B cell (primary cell): ENCODE results near the gene FOXN1. TPM values are rescaled to one million over a fixed set of nuclear protein-coding genes. Genes with fewer than 3 reads are reported as not detected.

ENCODE experiments used
- ATAC-seq: fragments of 200-7000 bp; cut with Tn5 transposase; one replicate; pipeline ENCODE4 v1.10.0; 2021; ENCODE audit warnings: low read depth, mild to moderate bottlenecking, moderate number of reproducible peaks, moderate library complexity
- CTCF ChIA-PET: fragments of 350-600 bp; sonication (Branson Sonifier 250); formaldehyde crosslinking; loops from one replicate; lab custom pipeline; 2021; ENCODE audit warnings: antibody characterized with exemption, inconsistent platforms; lab: Charles Lee
- POLR2A ChIA-PET: fragments of 350-600 bp; sonication (Branson Sonifier 250); formaldehyde crosslinking; loops from one replicate; lab custom pipeline; 2021; ENCODE audit warnings: antibody characterized with exemption; lab: Charles Lee
- DNase-seq: peaks from one replicate; pipeline ENCODE4 v3.0.0; 2013
- H2AFZ ChIP-seq: 2 replicates; pipeline ENCODE4 v1.6.1; 2012; ENCODE audit warnings: mild to moderate bottlenecking, low read depth, low read length; ENCODE audit not compliant: insufficient read depth, poor library complexity, severe bottlenecking
- H3K27ac ChIP-seq, 2 donors: 1 replicate in 1 of 2; 2 replicates in 1 of 2; pipeline ENCODE4 v1.5.1; 2012 to 2013; ENCODE audit warnings: low read length in 2 of 2, mild to moderate bottlenecking in 2 of 2, moderate library complexity in 1 of 2
- H3K27me3 ChIP-seq, 4 experiments: fragments of 200-600 bp in 1 of 4; sonication (generic) in 1 of 4; replicated peaks in 1 of 4; 1 replicate in 2 of 4; 2 replicates in 2 of 4; pipeline versions ENCODE4 v1.6.1 to v1.7.0; 2013 to 2016; ENCODE audit warnings: low read length in 3 of 4, mild to moderate bottlenecking in 2 of 4, mixed read lengths in 1 of 4, moderate library complexity in 1 of 4; ENCODE audit not compliant: insufficient read depth in 4 of 4, control insufficient read depth in 3 of 4; ENCODE audit errors: control extremely low read depth in 1 of 4
- H3K36me3 ChIP-seq, 2 experiments: replicated peaks in 1 of 2; 1 replicate in 1 of 2; 2 replicates in 1 of 2; pipeline versions ENCODE4 v1.6.1 to v1.7.1; 2013; ENCODE audit warnings: low read length in 1 of 2; ENCODE audit not compliant: insufficient read depth in 2 of 2, control insufficient read depth in 1 of 2; ENCODE audit errors: control extremely low read depth in 1 of 2, extremely low read depth in 1 of 2
- H3K4me1 ChIP-seq, 2 donors: fragments of 200-600 bp in 1 of 2; sonication (generic) in 1 of 2; 1 replicate in 1 of 2; 2 replicates in 1 of 2; pipeline versions ENCODE4 v1.5.1 to v1.6.1; 2013 to 2017; ENCODE audit warnings: low read length in 2 of 2; ENCODE audit not compliant: control insufficient read depth in 2 of 2, insufficient read depth in 2 of 2
- H3K4me2 ChIP-seq: replicated peaks from 2 replicates; pipeline ENCODE3; 2012; ENCODE audit warnings: mild to moderate bottlenecking, low read depth, low read length; ENCODE audit not compliant: poor library complexity, severe bottlenecking
- H3K4me3 ChIP-seq, 5 experiments: fragments of 200-600 bp in 1 of 5; sonication (generic) in 1 of 5; 1 replicate in 3 of 5; 2 replicates in 2 of 5; pipeline versions ENCODE4 v1.5.1 to v1.7.0; 2011 to 2016; ENCODE audit warnings: low read length in 4 of 5, mild to moderate bottlenecking in 4 of 5, low read depth in 2 of 5, control low read depth in 1 of 5, moderate library complexity in 1 of 5; ENCODE audit not compliant: insufficient read depth in 1 of 5; ENCODE audit errors: control extremely low read depth in 1 of 5, extremely low read depth in 1 of 5
- H3K79me2 ChIP-seq: fragments of 200-600 bp; sonication (generic); one replicate; pipeline ENCODE4 v1.6.0; 2016; ENCODE audit warnings: low read length; ENCODE audit not compliant: control insufficient read depth, insufficient read depth
- H3K9ac ChIP-seq: fragments of 200-600 bp; sonication (generic); 2 replicates; pipeline ENCODE4 v1.6.1; 2017; ENCODE audit warnings: mild to moderate bottlenecking, low read length, moderate library complexity
- H3K9me3 ChIP-seq, 3 donors: one replicate each; pipeline versions ENCODE4 v1.6.1 to v1.7.1; 2013; ENCODE audit warnings: low read length in 2 of 3; ENCODE audit not compliant: control insufficient read depth in 2 of 3, insufficient read depth in 1 of 3; ENCODE audit errors: control extremely low read depth in 1 of 3
- H4K20me1 ChIP-seq: 2 replicates; pipeline ENCODE4 v1.6.0; 2012; ENCODE audit warnings: mild to moderate bottlenecking, low read length; ENCODE audit not compliant: insufficient read depth, control insufficient read depth, poor library complexity, severe bottlenecking
- H3K27ac Mint-ChIP-seq: one replicate; pipeline ENCODE4 v1.8.0; 2021; ENCODE audit warnings: mixed read lengths
- H3K27me3 Mint-ChIP-seq: one replicate; pipeline ENCODE4 v1.8.0; 2021; ENCODE audit warnings: mixed read lengths
- H3K4me1 Mint-ChIP-seq: one replicate; pipeline ENCODE4 v1.8.0; 2021; ENCODE audit warnings: mixed read lengths
- H3K4me3 Mint-ChIP-seq: one replicate; pipeline ENCODE4 v1.8.0; 2021; ENCODE audit warnings: mixed read lengths
- H3K9me3 Mint-ChIP-seq: one replicate; pipeline ENCODE4 v1.8.0; 2022; ENCODE audit warnings: mixed read lengths; ENCODE audit not compliant: insufficient read depth
- EZH2 ChIP-seq: IDR thresholded peaks from 2 replicates; pipeline ENCODE4 v1.6.1; 2012; ENCODE audit warnings: borderline replicate concordance, low read depth, mild to moderate bottlenecking, moderate library complexity, low read length; ENCODE audit not compliant: insufficient read depth, poor library complexity, severe bottlenecking
- WGBS: methylation state at CpG from one replicate; pipeline ENCODE4 v1.1.5; 2013; ENCODE audit warnings: missing lambda C conversion rate; ENCODE audit not compliant: insufficient coverage; 5-methylcytosine and 5-hydroxymethylcytosine counted together
- intact Hi-C: fragments of 100-400 bp; cut with micrococcal nuclease; formaldehyde crosslinking; loops from one replicate; pipeline ENCODE4 v1.10.0; 2022
- polyA plus RNA-seq: library from polyadenylated mRNA; depleted of rRNA; stranded (reverse); fragments of >200 nt; gene quantifications from 2 replicates; pipeline ENCODE4 v1.2.3, GENCODE V29; 2012
- total RNA-seq, 2 donors: library from RNA; stranded (reverse); fragments of 120-200 nt in 1 of 2; gene quantifications; 1 replicate in 1 of 2; 2 replicates in 1 of 2; pipeline versions ENCODE4 v1.2.3 to v1.2.4, GENCODE V29; 2013 to 2022
- TF ChIP-seq, protein P1 (sequence below): fragments of 200-600 bp; IDR thresholded peaks from one replicate; pipeline ENCODE4 v1.8.0; 2022; ENCODE audit warnings: antibody characterized with exemption, mild to moderate bottlenecking

Gene FOXN1
- total and polyA plus RNA-seq, 2 donors (not counting 1 experiment from before 2014, with no cell fraction given) = not detected

DNA sequence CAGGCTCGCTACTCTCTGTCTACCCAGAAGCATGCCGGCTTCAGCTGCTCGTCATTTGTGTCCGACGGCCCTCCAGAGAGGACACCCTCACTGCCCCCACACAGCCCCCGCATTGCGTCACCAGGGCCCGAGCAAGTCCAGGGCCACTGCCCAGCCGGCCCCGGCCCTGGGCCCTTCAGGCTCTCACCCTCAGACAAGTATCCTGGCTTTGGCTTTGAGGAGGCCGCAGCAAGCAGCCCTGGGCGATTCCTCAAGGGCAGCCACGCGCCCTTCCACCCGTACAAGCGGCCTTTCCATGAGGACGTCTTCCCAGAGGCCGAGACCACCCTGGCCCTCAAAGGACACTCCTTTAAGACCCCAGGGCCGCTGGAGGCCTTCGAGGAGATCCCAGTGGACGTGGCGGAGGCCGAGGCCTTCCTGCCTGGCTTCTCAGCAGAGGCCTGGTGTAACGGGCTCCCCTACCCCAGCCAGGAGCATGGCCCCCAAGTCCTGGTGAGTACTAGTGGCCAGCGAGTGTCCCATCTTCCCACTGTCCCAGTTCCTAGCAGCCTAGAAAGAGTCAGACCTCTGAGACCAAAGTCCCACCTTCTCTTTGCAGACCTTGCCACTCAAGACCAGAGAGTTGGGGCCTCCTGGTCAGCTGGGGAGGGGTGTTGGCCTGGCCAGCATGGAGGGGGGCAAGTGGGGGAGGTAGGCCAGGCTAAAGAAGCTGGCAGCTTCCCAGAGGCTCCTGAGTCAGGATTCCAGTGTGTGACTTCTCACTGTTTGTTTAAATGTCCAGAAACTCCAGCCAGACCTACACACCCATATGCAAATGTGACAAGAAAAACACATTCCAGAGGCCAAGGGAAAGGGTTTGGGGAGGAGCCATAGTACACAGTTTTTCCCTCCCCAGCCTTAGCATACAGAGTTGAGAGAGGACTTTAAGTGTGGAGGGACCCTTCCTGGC, 18.6 kb downstream of the FOXN1 start:
- H3K79me2 ChIP-seq = no peaks in the 10 kb centered on the region
- ATAC-seq (no peak), DNase-seq (no peak)
- H3K36me3 ChIP-seq = no peaks in the 10 kb centered on the region
- H2AFZ ChIP-seq = no peak overlapping the region
- WGBS = 93% methylated on average over 25 of the region's 25 CpGs
- H3K27ac ChIP-seq = no peak overlapping the region
- no peak overlapping the region for H3K4me2 ChIP-seq
- H3K4me1 Mint-ChIP-seq = no peaks in the 10 kb centered on the region
- ChIA-PET CTCF (no interaction called here), POLR2A (no interaction called here)
- H3K9ac ChIP-seq = no peak overlapping the region
- H3K4me3 ChIP-seq = no peak overlapping the region
- H3K27me3 Mint-ChIP-seq = no peaks in the 10 kb centered on the region
- H3K27ac Mint-ChIP-seq = no peak overlapping the region
- no peak for TF ChIP-seq EZH2
- TF ChIP-seq, protein P1, sequence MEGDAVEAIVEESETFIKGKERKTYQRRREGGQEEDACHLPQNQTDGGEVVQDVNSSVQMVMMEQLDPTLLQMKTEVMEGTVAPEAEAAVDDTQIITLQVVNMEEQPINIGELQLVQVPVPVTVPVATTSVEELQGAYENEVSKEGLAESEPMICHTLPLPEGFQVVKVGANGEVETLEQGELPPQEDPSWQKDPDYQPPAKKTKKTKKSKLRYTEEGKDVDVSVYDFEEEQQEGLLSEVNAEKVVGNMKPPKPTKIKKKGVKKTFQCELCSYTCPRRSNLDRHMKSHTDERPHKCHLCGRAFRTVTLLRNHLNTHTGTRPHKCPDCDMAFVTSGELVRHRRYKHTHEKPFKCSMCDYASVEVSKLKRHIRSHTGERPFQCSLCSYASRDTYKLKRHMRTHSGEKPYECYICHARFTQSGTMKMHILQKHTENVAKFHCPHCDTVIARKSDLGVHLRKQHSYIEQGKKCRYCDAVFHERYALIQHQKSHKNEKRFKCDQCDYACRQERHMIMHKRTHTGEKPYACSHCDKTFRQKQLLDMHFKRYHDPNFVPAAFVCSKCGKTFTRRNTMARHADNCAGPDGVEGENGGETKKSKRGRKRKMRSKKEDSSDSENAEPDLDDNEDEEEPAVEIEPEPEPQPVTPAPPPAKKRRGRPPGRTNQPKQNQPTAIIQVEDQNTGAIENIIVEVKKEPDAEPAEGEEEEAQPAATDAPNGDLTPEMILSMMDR = no peak
- H3K9me3 ChIP-seq = no peaks in the 10 kb centered on the region
- no peaks in the 10 kb centered on the region for H4K20me1 ChIP-seq
- no peak overlapping the region for H3K4me3 Mint-ChIP-seq
- H3K9me3 Mint-ChIP-seq = no peaks in the 10 kb centered on the region
- no peaks in the 10 kb centered on the region for H3K27me3 ChIP-seq
- no peaks in the 10 kb centered on the region for H3K4me1 ChIP-seq
- intact Hi-C loops = no loop called here

DNA sequence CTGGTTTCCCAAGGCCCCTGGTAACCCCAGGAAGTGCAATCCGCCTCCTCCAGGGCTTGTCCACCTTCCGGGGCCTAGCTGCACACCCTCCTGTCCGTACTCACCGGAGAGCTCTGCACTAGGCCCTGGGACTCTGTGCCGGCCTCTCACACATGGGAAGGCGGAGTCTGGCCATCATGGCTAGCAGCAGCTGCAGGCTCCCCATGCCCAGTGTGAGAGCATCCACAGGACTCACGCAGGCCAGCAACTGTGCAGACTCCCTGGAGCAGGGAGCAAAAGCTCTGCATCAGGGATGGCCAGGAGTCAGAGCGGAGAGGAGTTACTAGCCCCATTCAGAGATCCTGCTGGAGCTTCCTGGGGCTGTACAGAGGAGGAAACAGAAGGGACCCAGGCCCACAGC, 20.2 kb downstream of the FOXN1 start:
- H3K4me3 ChIP-seq = no peak overlapping the region
- no peaks in the 10 kb centered on the region for H4K20me1 ChIP-seq
- H3K9me3 ChIP-seq = no peaks in the 10 kb centered on the region
- WGBS = 86% methylated on average over 8 of the region's 8 CpGs
- Mint-ChIP-seq H3K4me3 (no peak overlapping the region), H3K4me1 (no peaks in the 10 kb centered on the region), H3K27ac (no peak overlapping the region), H3K27me3 (peaks cover 3% of the 10 kb centered on the region), H3K9me3 (no peaks in the 10 kb centered on the region)
- no peaks in the 10 kb centered on the region for H3K79me2 ChIP-seq
- peaks cover 0 to 1% (median 0%) of the 10 kb centered on the region in 4 experiments for H3K27me3 ChIP-seq
- CTCF ChIA-PET = interaction anchor here (0.6 to 0.7 kb wide), 2 partner anchors 17 to 40 kb away, joined by 4 to 7 read pairs; no protein-coding TSS in a partner anchor
- ATAC-seq (no peak), DNase-seq (no peak)
- intact Hi-C loops = no loop called here
- no peak overlapping the region for H3K9ac ChIP-seq
- TF ChIP-seq, protein P1 = no peak
- no peak for TF ChIP-seq EZH2
- no peak overlapping the region for H3K4me2 ChIP-seq
- POLR2A ChIA-PET = no interaction called here
- no peaks in the 10 kb centered on the region for H3K4me1 ChIP-seq
- H2AFZ ChIP-seq = no peak overlapping the region
- no peaks in the 10 kb centered on the region for H3K36me3 ChIP-seq
- H3K27ac ChIP-seq = no peak overlapping the region
